GM18867 (cell line): ENCODE results near the gene CDK2AP2.
"Not testable (repeated sequence)": the region's sequence is repeated elsewhere in the genome, so short reads cannot be mapped to it uniquely, and the experiment has no call there.

ENCODE experiments used
- ATAC-seq: cut with Tn5 transposase; IDR thresholded peaks from one replicate; pipeline ENCODE4 v1.9.1; 2021; ENCODE audit warnings: mild to moderate bottlenecking, moderate library complexity; ENCODE audit not compliant: unreplicated experiment

The CDK2AP2 gene

DNA sequence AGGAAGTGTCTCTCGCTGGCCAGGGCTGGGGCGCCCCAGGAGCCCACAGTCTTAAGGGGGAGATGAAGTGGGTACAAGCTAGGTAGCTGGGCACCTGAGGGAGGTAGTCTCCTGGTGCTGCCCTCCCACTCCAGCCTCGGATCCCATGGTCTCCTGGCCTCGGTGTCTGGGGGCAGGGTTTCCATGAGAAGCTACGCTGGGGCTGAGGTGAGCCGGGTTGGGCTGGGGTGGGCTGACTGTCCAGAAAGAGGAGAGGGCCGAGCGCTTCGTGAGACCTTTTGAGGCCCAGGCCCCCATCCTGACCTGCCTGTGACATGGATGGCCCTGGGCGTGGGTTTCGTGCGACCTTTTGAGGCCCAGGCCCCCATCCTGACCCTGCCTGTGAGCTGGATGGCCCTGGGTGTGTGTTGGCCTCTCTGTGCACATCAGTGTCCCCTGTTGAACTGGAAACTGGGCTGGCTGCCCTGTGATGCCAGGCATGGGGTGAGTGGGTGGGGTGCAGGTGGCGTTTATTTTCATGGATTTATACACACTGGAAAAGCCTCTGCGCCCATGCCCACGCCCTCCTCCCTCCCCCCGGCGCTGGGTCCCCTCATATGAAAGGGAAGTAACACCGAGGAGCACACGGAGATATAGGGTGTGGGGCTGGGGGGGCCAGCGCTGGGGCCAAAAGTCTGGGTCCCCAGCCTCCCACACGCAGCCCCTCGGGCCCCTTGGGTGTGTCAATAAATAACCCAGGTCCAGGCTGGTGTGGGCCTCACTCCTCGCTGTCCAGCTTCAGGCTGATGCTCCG is 16.5 kb downstream of the CDK2AP2 start:
- ATAC-seq = no peak

DNA sequence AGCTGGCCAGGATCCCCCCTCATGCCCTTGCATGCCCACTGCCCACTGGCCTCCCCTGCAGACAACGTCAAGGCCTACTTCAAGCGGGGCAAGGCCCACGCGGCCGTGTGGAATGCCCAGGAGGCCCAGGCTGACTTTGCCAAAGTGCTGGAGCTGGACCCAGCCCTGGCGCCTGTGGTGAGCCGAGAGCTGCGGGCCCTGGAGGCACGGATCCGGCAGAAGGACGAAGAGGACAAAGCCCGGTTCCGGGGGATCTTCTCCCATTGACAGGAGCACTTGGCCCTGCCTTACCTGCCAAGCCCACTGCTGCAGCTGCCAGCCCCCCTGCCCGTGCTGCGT is 17.3 kb downstream of the CDK2AP2 start:
- ATAC-seq = no peak

DNA sequence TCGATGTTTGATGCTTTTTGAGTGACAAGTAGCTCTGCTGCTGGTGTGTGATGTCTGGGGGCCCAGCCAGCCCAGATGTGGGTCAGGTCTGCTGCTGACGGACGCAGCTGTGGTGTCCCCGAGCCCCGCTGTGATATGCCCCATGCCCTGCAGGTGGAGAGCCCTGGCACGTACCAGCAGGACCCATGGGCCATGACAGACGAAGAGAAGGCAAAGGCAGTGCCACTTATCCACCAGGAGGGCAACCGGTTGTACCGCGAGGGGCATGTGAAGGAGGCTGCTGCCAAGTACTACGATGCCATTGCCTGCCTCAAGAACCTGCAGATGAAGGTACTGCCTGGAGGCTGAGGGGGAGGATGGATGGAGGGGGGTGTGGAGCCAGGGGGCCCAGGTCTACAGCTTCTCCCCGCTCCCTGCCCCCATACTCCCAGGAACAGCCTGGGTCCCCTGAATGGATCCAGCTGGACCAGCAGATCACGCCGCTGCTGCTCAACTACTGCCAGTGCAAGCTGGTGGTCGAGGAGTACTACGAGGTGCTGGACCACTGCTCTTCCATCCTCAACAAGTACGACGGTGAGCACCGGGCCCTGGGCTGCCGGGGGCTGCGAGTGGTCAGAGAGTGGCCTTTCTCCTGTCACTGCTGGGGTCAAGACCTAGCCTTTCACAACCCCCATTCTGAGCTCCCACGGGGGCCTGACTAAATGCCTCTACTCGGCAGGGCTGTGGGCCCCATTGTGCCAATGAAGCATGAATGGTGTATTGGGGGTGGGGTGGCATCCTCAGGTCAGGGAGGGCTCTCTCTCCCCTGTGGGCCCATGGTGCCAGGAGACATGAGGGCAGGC is 17.9 kb downstream of the CDK2AP2 start:
- ATAC-seq = no peak

DNA sequence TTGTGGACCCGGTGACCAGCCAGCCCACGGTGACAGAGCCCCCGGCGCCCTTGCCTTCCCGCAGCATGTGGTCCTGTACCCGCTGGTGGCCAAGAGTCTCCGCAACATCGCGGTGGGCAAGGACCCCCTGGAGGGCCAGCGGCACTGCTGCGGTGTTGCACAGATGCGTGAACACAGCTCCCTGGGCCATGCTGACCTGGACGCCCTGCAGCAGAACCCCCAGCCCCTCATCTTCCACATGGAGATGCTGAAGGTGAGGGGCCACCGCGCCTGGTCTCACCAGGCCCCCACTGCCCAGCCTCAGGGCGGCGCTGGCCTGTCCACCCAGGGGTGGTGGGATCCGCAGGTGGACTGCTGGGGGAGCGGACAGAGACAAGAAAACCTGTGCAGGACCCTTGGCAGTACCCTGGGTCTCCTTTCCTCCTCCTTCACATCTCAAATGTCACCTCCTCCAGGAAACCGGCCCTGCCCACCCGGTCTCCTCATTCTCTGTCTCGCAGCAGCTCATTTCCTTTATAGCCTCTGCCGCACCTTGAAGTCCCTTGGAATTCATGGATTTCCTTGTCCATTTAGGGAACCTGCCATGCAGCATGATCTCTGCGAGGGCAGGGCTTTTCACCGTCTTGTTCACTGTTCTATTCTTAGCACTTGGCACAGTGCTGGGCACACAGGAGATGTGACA is 18.6 kb downstream of the CDK2AP2 start:
- no peak for ATAC-seq

DNA sequence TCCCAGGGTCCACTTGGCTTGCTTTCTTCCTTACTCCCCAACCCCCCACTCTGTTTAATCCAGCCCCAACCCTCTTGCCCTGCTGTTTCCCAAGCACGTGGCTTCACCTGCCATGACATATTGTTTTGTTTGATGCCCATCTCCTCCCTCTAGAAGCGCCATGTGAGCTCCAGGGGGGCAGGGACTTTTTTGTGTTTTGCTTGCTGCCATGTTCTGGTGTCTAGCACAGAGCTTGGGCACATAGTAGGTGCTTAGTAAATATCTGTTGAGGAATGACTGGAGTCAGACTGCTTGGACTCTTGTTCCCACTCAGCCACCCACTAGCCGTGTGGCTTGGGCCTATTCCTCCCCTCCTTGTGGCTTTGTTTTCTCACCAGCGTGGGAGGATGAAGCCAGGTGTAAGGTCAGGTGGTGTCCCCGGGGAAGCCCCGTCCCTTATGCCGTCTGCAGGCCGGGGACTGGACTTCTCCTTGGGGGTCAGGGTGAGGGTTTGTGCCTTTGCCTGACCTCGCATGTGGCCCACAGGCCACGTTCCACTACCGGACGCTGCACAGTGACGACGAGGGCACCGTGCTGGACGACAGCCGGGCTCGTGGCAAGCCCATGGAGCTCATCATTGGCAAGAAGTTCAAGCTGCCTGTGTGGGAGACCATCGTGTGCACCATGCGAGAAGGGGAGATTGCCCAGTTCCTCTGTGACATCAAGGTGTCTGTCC is 21.3 kb downstream of the CDK2AP2 start:
- peak; percentile 29 for ATAC-seq

DNA sequence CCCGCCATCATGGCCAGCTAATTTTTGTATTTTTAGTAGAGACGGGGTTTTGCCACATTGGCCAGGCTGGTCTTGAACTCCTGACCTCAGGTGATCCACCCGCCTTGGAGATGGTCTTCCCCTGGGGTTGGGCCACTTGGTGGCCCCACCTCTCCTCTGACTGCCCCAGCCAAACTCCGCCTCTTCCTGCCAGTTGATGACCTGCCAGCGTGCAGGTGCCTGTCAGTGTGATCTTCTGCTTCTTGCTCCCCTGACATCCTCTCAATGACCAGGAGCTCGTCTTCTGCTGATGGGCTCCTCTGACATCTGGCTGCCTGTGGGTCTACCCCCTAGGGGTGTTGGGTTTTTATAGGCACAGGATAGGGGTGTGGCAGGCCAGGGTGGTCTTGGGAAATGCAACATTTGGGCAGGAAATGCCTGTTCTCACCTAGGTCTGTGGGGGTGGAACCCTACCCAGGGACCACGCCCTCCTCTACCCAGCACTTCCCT is 22.0 kb downstream of the CDK2AP2 start:
- not testable (repeated sequence) for ATAC-seq

DNA sequence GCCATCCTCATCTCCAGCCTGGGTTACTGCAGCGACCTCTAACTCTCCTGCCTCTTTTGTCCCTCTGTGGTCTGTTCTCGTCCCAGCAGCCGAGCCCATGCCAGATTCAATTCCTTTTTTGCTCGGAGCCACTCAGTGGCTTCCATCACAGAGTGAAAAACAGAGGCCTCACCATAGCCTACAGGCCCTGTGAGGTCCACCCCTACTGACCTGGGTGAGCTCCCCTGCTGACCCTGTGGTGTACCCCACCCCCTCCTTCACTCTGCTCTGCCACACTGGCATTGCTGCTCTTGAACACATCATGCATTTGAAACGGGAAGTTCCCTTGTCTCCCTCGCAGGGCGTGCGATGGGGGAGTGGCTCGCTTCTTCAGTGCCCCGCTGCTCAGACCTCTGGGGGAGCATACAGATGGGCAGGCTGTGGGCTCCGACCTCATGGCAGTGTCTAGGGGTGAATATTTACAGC is 23.1 kb downstream of the CDK2AP2 start:
- ATAC-seq = no peak

DNA sequence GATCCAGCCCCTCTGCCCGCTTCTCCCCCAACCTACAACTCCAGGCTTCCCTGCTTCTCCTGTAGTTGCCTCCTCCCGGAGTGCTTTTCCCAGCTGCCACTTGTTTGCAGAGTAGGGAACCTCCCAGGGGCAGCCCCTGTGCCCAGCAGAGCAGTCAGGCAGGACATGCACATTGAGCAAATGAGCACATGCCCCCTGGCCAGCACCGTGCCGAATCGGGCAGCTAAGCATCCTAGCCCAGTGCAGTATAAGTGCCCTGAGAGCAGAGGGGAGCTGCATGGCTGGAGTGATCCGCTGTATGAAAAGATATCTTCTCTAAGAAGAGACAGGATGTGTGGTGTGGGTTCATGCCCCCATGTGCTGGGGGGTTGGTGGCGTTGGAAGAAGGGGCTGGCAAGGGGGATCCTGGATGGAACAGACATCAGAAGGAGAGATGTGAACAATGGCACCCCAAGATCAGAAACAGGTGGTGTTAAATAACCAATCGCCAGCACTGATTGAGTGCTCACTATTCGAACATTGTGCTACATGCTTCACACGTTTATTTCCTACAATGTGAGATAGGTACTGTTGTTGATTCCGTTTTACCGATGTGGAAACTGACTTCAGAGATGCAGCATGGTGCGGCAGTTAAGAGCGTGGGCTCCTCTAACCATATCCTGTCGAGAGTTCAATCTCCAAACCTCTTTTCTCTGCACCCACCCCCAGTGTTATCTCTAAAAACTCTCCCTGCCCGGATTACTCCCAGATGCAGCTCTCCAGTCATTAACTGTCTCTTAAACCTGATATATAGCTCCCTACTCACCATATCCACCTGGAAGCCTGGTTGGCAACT is 23.9 kb downstream of the CDK2AP2 start:
- ATAC-seq = no peak

DNA sequence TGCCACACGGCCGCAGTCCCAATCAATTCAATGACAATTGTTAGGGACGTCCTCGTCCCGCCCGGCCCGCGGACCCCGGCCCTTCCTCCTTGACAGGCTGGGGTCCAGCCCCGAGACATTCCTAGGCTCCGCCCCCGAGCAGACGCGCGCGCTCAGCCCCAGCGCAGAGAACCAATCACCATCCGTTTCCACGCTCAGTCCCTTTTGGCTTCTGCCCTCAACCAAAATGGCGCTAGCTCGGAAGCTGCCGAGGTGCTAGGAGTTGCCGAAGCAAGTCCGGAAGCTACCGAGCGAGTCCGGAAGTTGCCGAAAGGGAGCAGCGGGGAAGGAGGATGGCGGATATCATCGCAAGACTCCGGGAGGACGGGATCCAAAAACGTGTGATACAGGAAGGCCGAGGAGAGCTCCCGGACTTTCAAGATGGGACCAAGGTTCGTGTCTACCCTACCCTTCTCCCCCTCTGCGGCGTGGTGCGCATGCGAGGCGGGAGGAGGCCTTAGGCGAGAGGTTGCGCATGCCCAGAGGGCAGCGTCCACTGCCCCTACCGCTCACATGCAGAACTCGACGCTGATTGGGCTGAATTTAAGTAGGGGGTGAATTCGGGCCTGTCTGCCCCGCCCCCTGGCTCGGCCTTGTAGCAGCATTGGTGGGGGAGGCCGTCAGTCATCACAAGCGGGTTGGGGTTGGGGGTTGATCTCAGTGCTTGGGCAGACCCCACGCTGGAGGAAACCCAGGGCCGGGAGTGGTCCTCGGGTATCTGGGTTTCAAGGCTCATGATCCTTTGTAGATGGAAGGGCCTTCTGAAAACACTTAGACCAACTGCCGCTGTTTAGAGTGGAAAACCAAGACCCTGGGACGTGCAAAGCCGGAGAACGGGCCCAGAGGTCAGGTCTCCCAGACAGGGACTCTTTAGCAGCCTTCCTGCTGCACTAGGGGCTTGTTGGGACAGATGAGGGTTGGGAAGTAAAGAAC is 24.8 kb downstream of the CDK2AP2 start, which contains the start of gene AIP:
TSS of gene AIP (plus strand) at position 200 of the 972 bp plus-strand sequence. CDS start at position 333, 133 bp downstream.
- peak; percentile 72 for ATAC-seq

DNA sequence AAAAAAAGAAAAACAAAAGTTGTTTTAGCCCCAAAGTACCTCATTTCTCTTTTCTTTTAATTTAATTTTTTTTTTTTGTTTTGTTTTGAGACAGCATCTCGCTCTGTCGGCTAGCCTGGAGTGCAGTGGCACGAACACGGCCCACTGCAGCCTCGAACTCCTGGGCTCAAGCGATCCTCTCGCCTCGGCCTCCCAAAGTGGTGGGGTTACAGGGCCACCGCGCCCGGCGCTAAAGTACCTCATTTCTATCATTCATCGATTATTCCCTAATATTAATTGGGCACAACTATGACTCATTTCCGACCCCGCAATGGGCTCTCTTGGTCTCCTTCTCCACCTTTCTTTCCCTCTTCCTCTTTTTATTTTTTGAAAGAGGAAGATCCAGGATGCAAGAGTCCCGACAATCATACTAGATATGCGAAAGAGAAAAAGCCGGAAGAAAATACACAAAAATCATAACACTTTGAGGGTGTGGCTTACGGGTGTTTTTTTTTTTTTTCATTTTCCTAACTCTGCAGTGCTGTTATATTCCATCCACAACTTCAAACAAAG is 25.6 kb downstream of the CDK2AP2 start:
- ATAC-seq = peak; percentile 4

DNA sequence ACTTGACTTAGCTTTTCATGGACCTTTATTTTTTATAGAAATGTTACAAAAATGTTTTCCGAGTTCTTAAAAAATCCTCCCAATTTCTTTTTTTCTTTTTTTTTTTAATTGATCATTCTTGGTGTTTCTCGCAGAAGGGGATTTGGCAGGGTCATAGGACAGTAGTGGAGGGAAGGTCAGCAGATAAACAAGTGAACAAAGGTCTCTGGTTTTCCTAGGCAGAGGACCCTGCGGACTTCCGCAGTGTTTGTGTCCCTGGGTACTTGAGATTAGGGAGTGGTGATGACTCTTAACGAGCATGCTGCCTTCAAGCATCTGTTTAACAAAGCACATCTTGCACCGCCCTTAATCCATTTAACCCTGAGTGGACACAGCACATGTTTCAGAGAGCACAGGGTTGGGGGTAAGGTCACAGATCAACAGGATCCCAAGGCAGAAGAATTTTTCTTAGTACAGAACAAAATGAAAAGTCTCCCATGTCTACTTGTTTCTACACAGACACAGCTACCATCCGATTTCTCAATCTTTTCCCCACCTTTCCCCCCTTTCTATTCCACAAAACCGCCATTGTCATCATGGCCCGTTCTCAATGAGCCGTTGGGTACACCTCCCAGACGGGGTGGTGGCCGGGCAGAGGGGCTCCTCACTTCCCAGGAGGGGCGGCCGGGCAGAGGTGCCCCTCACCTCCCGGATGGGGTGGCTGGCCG is 30.5 kb downstream of the CDK2AP2 start:
- ATAC-seq = not testable (repeated sequence)

DNA sequence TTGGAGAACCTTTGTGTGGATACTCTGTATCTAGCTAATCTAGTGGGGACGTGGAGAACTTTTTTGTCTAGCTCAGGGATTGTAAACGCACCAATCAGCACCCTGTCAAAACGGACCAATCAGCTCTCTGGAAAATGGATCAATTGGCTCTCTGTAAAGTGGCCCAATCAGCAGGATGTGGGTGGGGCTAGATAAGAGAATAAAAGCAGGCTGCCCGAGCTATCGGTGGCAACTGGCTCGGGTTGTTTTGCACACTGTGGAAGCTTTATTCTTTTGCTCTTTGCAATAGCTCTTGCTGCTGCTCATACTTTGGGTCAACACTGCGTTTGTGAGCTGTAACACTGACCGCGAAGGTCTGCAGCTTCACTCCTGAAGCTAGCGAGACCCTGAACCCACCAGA is 31.3 kb downstream of the CDK2AP2 start:
- not testable (repeated sequence) for ATAC-seq

DNA sequence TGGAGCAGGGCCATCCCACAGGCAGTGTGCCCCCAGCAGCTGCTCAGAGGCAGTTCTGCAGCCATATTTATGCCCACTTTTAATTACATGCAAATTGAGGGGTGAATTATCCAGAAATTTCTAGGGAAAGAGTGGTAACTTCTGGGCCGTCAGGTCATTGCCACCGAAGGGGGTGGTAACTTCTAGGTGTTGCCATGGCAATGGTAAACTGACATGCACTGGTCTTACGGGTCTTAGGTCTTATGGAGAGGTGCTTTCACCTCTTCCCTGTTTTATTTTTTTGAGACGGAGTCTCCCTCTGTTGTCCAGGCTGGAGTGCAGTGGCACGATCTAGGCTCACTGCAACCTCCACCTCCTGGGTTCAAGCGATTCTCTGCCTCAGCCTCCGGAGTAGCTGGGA is 35.1 kb downstream of the CDK2AP2 start:
- no peak for ATAC-seq

DNA sequence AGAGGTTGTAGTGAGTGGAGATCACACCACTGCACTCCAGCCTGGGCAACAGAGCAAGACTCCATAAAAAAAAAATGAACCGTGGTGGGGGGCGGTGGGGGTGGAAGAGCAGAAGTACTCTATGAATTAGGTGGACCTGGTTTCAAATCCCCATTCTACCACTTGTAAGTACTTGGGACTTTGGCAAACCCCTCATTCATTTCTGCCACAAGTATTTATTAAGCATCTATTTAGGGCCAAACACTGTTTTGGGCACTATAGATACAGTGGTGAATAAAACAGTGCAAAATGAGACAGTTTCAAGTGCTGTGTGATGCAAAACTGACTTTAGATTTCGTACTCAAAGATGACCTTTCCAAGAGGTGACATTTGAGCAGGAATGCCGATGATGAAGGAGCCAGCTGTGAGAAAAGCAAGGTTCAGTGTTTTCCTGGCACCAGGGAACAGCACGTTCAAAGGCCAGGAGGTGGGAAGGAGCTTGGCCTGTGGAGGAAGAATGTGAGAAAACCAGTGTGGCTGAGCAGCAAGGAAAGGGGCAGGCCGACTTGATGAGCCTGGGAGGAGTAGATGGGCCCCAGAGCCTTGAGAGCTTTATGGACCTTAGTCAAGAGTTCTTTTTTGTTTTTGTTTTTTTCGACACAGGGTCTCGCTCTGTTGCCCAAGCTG is 37.5 kb downstream of the CDK2AP2 start:
- ATAC-seq = no peak

DNA sequence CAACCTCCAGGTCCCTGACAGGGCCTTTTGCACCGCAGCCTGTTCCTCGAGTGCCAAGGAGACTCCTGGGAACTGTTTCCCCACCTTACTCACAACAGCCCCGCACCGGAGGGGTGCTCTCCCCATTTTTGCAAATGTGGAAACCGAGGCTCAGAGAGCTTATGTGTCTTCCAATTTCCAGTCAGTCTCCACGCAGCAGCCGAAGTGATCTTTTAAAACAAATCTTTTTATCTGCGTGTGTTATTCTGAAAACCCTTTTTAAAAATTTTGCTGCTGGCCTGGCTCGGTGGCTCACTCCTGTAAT is 38.5 kb downstream of the CDK2AP2 start:
- no peak for ATAC-seq

DNA sequence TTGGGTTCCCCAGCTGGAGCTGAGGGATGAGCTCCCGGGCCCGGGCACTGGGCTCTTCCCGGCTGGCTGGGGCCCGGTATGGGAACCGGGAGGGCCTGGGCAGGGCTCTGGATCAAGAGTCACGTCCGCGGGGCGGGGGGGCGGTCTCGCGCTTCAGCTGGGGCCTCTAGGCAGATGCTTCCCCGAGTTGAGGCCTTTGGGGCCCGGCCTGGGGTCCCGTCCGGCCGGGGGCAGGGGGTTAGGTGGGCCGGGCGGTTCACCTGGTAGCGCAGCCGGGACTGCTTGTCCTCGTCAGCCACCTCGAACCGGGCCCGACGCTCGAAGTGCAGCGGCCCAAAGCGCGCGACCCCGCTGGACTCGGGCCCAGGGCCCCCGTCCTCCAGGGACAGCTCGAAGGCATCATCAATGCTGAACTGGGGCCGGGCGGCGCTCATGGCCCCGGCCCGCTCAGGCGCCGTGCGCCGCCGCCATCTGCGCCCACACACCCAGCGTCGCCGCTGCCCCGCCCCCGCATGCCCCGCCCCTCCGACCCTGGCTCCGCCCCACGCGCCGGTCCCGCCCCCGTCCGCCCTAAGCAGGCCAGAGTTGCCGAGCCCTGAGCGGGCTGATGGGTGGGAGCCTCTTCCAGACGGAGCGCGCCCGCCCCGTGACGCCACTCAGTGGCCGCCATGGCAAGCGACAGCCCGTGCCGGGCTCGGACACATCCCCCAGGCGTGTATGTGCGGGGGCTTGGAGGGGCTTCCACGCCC is 39.0 kb downstream of the CDK2AP2 start, which contains the start of gene TMEM134:
TSS of gene TMEM134 (minus strand) at position 493 of the 749 bp plus-strand sequence. CDS start at position 434, 59 bp downstream.
- ATAC-seq = peak; percentile 66

DNA sequence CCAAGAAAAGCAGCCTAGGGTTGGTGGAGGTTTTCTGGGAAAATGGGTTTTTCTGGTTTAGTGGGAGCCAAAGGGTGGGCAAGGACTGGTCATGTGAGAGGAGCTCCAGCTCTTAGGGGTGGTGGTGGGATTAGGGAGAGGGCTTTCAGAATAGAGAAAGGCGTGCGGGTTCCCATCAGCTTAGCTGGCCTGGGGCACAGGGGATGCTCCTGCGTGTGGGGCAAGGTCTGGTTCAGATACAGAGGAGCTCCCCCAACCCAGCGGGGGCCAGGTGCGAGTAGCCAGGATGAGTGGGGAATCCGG is 39.6 kb downstream of the CDK2AP2 start:
- no peak for ATAC-seq
